Natural killer cell treated with Interleukin-12 subunit alpha and Interleukin-12 subunit beta and Interleukin-15 and Interleukin-18, amount 100 ng/mL, for 72 hours (primary cell): ENCODE measurements around the gene BMERB1. TPM values are rescaled to one million over a fixed set of nuclear protein-coding genes. Genes with fewer than 3 reads are reported as not detected.
A peak's percentile ranks its signal among the peaks of the same experiment; 100 is the strongest.
"Not testable (repeated sequence)": the region's sequence is repeated elsewhere in the genome, so short reads cannot be mapped to it uniquely, and the experiment has no call there.

Experiments
- ATAC-seq, 2 donors: fragments of 150-1000 bp; cut with Tn5 transposase in 1 of 2; sonication (Bioruptor Pico), chemical (Tn5 transposase) in 1 of 2; 2 replicates each; pipeline ENCODE4 v1.10.0; 2021
- DNase-seq: peaks from one replicate; pipeline ENCODE4 v3.0.0; 2022; ENCODE audit warnings: low spot score
- H3K27ac Mint-ChIP-seq, 2 donors: 1 replicate in 1 of 2; 2 replicates in 1 of 2; pipeline ENCODE4 v1.8.0; 2022; ENCODE audit warnings: mixed read lengths in 2 of 2, mild to moderate bottlenecking in 1 of 2, moderate library complexity in 1 of 2
- H3K27me3 Mint-ChIP-seq, 2 donors: 1 replicate in 1 of 2; 2 replicates in 1 of 2; pipeline ENCODE4 v1.8.0; 2022; ENCODE audit warnings: mixed read lengths in 2 of 2
- H3K36me3 Mint-ChIP-seq: one replicate; pipeline ENCODE4 v1.8.0; 2022; ENCODE audit warnings: mixed read lengths
- H3K4me1 Mint-ChIP-seq, 2 donors: 1 replicate in 1 of 2; 2 replicates in 1 of 2; pipeline ENCODE4 v1.8.0; 2022; ENCODE audit warnings: low read depth in 2 of 2, mixed read lengths in 2 of 2, mild to moderate bottlenecking in 1 of 2
- H3K4me3 Mint-ChIP-seq: one replicate; pipeline ENCODE4 v1.8.0; 2022; ENCODE audit warnings: mixed read lengths
- H3K9me3 Mint-ChIP-seq: 2 replicates; pipeline ENCODE4 v1.8.0; 2022; ENCODE audit warnings: mixed read lengths
- total RNA-seq, 2 donors: library from RNA; stranded (reverse); gene quantifications; one replicate each; pipeline ENCODE4 v1.2.3, GENCODE V29; 2022

The BMERB1 gene
- 1 to 10 TPM; 5.4 to 7.3 TPM for total RNA-seq

DNA sequence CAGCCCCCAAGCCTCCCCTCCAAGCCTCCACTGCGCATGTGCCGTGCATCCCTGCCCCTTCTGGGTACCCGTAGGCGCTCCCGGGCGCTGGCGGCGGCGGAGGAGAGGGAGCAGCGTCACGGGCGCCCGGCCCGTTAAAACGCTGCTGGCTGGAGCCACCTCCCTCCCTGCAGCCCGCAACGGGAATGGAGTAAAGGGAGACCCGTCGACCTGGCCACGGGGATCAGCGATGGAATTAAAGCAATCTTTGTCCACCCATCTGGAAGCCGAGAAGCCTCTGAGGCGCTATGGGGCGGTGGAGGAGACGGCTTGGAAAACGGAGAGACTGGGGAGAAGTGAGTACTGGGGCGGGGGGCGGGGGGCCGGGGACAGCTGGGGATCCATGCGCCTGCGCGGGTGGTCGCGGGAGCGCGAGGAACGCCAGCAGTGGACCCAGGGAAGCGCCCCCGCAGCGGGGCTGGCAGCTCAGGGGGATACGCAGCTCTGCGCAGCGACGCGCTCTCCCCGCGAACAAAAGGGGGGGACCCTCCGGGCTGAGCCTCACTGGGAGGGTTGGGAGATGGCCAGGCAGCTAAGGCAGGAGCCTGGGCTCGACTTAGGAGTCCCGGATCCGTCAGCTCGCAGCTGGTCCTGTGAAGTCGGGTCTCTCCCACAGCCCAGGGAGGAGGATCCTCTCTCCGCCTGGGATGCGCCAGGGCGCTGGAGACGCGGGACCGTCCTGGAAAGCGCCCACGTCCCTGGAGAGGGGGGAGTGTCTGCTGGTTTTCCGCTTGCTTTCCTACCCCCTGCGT, at the start of gene BMERB1:
Gene BMERB1, plus strand, starts transcription at position 164 of the 791 bp plus-strand sequence. Its CDS starts 66 bp downstream, at position 230.
- Mint-ChIP-seq H3K36me3 (no peaks in the 10 kb centered on the region), H3K27me3 (peaks cover 11 to 19% of the 10 kb centered on the region in 2 donors), H3K4me3 (peak within 1 kb of the TSS; percentile 77), H3K27ac (no peak within 1 kb of the TSS), H3K9me3 (no peaks in the 10 kb centered on the region), H3K4me1 (peaks cover 12 to 13% of the 10 kb centered on the region in 2 donors)
- DNase-seq: peak; percentile 63
- ATAC-seq: peak; percentile 78 to 79

DNA sequence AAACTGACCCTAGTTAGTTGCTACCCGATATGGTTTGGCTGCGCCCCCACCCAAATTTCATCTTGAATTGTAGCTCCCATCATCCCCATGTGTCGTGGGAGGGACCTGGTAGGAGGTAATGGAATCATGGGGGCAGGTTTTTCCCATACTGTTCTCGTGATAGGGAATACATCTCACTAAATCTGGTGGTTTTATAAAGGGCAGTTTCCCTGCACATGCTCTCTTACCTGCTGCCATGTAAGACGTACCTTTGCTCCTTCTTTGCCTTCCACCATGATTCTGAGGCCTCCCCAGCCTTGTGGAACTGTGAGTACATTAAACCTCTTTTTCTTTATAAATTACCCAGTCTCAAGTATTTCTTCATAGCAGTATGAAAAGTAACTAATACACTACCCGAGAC, 46.3 kb upstream of the BMERB1 start:
- ATAC-seq, H3K27me3 Mint-ChIP-seq, H3K36me3 Mint-ChIP-seq, DNase-seq, H3K9me3 Mint-ChIP-seq, H3K4me1 Mint-ChIP-seq, H3K4me3 Mint-ChIP-seq, H3K27ac Mint-ChIP-seq: not testable (repeated sequence)

DNA sequence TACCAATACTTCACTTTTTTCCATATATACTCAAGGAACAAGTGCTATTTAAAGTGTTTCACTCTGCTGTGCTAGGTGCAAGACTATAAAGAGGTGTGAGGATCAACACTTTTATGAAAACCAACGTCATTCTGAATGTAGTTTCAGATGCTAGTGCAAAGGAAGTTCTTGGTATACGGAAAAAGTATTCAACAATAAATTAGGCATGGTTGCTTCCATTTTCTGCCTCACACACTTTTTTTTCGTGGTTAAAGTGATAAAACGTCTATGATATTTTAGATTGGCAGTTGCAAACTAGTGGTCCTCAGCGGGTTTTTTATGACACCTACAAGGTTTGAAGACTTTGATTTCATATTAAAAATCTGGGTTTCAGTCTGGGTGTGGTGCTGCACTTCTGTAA, 44.5 kb upstream of the BMERB1 start:
- not testable (repeated sequence) for H3K27me3 Mint-ChIP-seq, H3K36me3 Mint-ChIP-seq, H3K4me3 Mint-ChIP-seq, H3K9me3 Mint-ChIP-seq, H3K4me1 Mint-ChIP-seq, DNase-seq, ATAC-seq
- peak overlapping the region in 1 of 2 donors; percentile 23 for H3K27ac Mint-ChIP-seq

DNA sequence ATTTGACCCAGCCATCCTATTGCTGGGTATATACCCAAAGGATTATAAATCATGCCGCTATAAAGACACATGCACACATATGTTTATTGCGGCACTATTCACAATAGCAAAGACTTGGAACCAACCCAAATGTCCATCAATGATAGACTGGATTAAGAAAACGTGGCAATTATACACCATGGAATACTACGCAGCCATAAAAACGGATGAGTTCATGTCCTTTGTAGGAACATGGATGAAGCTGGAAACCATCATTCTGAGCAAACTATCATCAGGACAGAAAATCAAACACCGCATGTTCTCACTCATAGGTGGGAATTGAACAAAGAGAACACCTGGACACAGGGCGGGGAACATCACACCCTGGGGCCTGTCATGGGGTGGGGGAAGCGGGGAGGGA, 41.4 kb upstream of the BMERB1 start:
- not testable (repeated sequence) for H3K4me1 Mint-ChIP-seq, H3K4me3 Mint-ChIP-seq, H3K36me3 Mint-ChIP-seq, H3K9me3 Mint-ChIP-seq, H3K27ac Mint-ChIP-seq, DNase-seq, ATAC-seq
- H3K27me3 Mint-ChIP-seq: peaks cover 12 to 18% of the 10 kb centered on the region in 2 donors

DNA sequence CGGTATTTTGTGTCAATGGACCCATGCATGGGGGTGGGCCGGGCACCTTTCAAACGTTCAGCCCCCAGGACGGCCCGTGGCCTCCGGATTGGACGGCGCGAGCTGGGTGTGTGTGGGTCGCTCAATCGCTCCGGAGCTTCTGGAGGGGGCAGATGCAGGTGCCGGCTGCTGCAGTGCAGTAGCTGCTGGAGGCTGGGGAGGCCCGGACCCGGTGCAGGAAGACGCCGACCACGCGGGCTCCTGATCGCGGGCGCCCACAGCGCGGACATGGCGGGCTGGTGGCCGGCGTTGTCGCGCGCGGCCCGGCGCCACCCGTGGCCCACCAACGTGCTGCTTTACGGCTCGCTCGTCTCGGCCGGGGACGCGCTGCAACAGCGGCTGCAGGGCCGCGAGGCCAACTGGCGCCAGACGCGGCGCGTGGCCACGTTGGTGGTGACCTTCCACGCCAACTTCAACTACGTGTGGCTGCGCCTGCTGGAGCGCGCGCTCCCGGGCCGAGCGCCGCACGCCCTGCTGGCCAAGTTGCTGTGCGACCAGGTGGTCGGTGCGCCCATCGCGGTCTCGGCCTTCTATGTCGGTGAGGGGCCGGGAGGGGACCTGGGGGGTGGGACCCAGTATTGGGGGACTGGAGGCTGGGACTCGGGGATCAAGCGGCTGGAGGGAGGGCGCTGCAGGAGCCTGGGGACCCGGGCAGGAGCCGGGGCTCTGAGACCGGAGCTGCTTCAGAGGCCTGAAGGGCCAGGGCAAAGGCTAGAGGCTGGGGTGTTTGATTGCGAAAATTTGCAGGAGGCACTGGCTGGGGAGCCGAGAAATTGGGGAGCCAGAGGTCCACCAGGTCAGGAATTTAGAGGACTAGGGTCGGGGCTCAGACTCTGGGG, 38.5 kb upstream of the BMERB1 start, which contains the start of gene MPV17L:
Gene MPV17L, plus strand, starts transcription at position 124 of the 878 bp plus-strand sequence. Its CDS starts 144 bp downstream, at position 268.
- peak; percentile 27 to 43 for ATAC-seq
- H3K27ac Mint-ChIP-seq: not testable (repeated sequence)

DNA sequence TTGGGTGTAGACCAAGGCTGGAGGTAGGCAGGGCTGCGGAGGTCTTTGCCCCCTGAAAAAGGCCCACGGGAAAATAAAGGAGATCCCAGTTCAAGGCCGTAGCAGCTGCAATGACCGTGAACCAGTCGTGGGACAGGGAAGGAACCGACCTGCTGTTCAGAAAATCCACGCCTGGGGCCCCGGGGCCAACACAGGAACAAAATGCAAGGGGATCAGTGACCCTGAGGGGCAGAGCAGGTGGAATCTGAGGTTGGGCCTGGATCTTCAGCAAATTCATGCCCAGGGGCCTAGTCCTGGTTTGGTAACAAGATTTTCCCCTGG, 37.9 kb upstream of the BMERB1 start:
- H3K27me3 Mint-ChIP-seq: peaks cover 12 to 18% of the 10 kb centered on the region in 2 donors
- not testable (repeated sequence) for ATAC-seq, H3K4me1 Mint-ChIP-seq, H3K36me3 Mint-ChIP-seq, H3K9me3 Mint-ChIP-seq, H3K27ac Mint-ChIP-seq, DNase-seq, H3K4me3 Mint-ChIP-seq

More for the DNA sequence above, 38.5 kb upstream of the BMERB1 start, which contains the start of gene MPV17L:
- peaks cover 12 to 18% of the 10 kb centered on the region in 2 donors for H3K27me3 Mint-ChIP-seq
- not testable (repeated sequence) for DNase-seq, H3K36me3 Mint-ChIP-seq, H3K4me1 Mint-ChIP-seq, H3K4me3 Mint-ChIP-seq, H3K9me3 Mint-ChIP-seq

DNA sequence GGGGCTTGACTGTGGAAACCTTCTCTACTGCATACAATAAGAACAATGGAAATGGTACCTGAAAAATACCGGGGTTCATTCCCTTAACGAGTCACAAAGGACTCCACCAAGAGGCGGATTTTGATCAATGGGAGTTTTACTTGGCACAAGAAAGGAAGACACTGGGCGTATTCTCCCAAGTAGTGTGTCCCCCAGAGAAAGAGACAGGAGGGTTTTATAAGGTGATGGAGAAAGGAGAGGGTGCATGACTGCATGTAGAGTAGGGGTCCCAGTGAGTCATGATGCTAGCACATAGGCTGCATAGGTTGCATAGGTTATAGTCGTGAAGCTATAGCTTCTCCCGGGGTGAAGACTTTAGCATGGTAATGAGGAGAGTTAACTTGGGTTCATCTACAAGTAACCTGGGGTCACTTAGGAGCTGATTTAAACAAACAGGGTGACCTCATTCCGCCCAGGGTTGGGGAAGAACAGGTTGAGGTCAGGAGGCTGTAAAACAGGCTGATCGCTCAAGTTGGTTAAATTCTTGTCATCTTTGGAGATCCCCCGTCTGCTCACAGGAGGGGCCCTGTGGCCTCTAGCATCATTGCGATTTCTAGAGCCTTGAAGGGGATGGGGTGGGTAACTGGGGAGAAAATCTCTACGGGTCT, 37.3 kb upstream of the BMERB1 start:
- Mint-ChIP-seq H3K4me3 (no peak overlapping the region), H3K9me3 (no peaks in the 10 kb centered on the region), H3K36me3 (no peaks in the 10 kb centered on the region), H3K27ac (no peak overlapping the region), H3K4me1 (no peaks in the 10 kb centered on the region), H3K27me3 (peaks cover 12 to 18% of the 10 kb centered on the region in 2 donors)
- DNase-seq: no peak
- ATAC-seq: no peak

DNA sequence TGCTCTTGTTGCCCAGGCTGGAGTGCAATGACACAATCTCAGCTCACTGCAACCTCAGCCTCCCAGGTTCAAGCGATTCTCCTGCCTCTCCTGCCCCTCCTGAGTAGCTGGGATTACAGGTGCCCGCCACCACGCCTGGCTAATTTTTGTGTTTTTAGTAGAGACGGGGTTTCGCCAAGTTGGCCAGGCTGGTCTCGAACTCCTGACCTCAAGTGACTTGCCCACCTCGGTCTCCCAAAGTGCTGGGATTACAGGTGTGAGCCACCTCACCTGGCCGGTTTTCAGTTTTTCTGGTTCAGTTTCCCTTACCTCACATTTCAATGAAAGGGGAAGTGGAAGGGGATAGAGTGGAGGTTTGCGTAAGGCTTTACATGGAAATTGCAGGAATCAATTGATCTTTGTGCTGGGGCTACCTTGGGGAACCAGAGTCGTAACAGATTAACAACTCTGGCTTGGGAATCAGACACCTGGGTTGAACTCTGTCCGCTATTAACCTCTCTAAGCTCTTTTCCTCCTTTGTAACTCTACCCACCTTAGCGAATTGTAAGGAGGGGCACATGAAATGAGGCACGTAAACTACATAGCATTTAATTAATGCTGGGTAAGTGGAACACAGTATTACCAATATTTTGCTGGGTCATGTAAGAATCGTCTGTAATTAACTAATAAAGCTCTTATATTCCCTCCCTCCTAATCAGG, 35.6 kb upstream of the BMERB1 start:
- H3K36me3 Mint-ChIP-seq: no peaks in the 10 kb centered on the region
- H3K27ac Mint-ChIP-seq: no peak overlapping the region
- peaks cover 10 to 18% of the 10 kb centered on the region in 2 donors for H3K27me3 Mint-ChIP-seq
- no peaks in the 10 kb centered on the region for H3K9me3 Mint-ChIP-seq
- no peak overlapping the region for H3K4me3 Mint-ChIP-seq
- no peak for ATAC-seq
- H3K4me1 Mint-ChIP-seq: no peaks in the 10 kb centered on the region
- DNase-seq: no peak

- Mint-ChIP-seq H3K9me3 (no peaks in the 10 kb centered on the region), H3K4me3 (no peak overlapping the region), H3K27ac (no peak overlapping the region), H3K36me3 (no peaks in the 10 kb centered on the region), H3K4me1 (no peaks in the 10 kb centered on the region), H3K27me3 (peaks cover 10 to 18% of the 10 kb centered on the region in 2 donors)
- ATAC-seq (no peak), DNase-seq (no peak)
Observed at GRCh38 chr16:15399317-15399716, 35.1 kb upstream of the BMERB1 start.

DNA sequence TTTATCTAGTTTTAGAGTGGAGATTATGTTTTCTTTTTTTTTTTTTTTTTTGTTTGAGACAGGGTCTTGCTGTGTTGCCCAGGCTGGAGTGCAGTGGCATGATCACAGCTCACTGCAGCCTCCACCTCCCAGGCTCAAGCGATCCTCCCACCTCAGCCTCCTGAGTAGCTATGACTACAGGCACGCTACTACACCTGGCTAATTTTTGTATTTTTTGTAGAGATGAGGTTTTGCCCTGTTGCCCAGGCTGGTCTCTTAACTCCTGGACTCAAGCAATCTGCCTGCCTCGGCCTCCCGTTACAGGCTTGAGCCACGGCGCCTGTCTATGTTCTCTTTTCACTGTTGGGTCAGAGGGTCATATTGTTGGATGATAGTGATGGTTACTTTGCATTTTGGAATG, 34.1 kb upstream of the BMERB1 start:
- H3K36me3 Mint-ChIP-seq, H3K27ac Mint-ChIP-seq, H3K9me3 Mint-ChIP-seq, H3K27me3 Mint-ChIP-seq, H3K4me1 Mint-ChIP-seq, H3K4me3 Mint-ChIP-seq, ATAC-seq, DNase-seq: not testable (repeated sequence)

DNA sequence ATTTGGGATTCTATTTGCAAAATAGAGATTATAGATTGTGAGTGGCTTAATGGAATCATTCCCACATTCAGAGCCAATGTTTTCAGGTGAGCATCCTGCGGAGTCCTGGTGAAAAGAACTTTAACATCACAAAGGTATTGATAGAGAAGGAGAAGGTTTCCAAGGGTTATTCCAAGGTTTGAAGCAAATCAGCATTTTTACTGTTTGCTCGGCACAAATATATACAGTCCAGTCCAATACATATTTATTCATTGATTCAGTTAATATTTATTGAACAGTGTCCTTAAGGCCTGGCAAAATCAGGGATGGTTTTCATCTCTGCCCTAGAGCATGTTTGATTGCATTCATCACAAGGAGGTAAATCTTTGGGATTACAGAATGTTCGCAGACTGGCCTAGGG, 32.4 kb upstream of the BMERB1 start:
- no peaks in the 10 kb centered on the region for H3K9me3 Mint-ChIP-seq
- ATAC-seq (no peak), DNase-seq (no peak)
- H3K4me1 Mint-ChIP-seq: no peaks in the 10 kb centered on the region
- no peaks in the 10 kb centered on the region for H3K36me3 Mint-ChIP-seq
- peaks cover 3 to 4% of the 10 kb centered on the region in 2 donors for H3K27me3 Mint-ChIP-seq
- no peak overlapping the region for H3K27ac Mint-ChIP-seq
- no peak overlapping the region for H3K4me3 Mint-ChIP-seq

DNA sequence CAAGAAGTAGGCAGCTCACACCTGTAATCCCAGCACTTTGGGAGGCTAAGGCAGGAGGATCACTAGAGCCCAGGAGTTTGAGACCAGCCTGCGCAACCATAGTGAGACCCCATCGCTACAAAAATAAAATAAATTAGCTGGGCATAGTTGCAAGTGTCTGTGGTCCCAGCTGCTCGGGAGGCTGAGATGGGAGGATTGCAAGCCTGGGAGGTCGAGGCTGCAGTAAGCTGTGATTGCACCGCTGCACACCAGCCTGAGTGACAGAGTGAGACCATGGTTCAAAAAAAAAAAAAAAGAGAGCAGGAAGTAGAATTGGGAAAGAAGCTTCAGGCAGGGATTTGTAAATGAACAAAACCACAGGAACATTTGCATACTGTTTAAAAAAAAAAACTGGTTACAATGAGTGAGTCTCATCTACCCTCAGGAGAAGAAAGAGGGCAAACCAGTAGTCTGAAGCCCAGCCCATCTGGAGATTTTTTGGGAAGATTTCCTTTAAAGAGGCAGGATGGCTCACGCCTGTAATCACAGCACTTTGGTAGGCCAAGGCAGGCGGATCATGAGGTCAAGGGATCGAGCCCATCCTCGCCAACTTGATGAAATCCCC, 30.9 kb upstream of the BMERB1 start:
- H3K4me1 Mint-ChIP-seq: no peaks in the 10 kb centered on the region
- H3K27ac Mint-ChIP-seq: no peak overlapping the region
- H3K27me3 Mint-ChIP-seq: no peaks in the 10 kb centered on the region
- no peaks in the 10 kb centered on the region for H3K36me3 Mint-ChIP-seq
- ATAC-seq: peak; percentile 27 to 67
- DNase-seq: no peak
- no peaks in the 10 kb centered on the region for H3K9me3 Mint-ChIP-seq
- no peak overlapping the region for H3K4me3 Mint-ChIP-seq

- H3K4me1 Mint-ChIP-seq, H3K36me3 Mint-ChIP-seq, H3K4me3 Mint-ChIP-seq, ATAC-seq, DNase-seq, H3K27me3 Mint-ChIP-seq, H3K9me3 Mint-ChIP-seq, H3K27ac Mint-ChIP-seq: not testable (repeated sequence)
Observed at GRCh38 chr16:15404091-15404490, 30.3 kb upstream of the BMERB1 start.
